ENCODE results near the gene RPF1. TPM values are rescaled to one million over a fixed set of nuclear protein-coding genes. Genes with fewer than 3 reads are reported as not detected.

RPF1 gene
- total RNA-seq, 1 donor from 2014 or later = 24.6 TPM

GRCh38 chr1:84525779-84526178 is 46.7 kb downstream of the RPF1 start:
- Mint-ChIP-seq H3K4me3 (ENCODE audit: unreplicated experiment) (no peak overlapping the region), H3K27ac (ENCODE audit: unreplicated experiment) (no peak overlapping the region), H3K9me3 (ENCODE audit: unreplicated experiment) (no peaks in the 10 kb centered on the region), H3K27me3 (ENCODE audit: unreplicated experiment) (no peaks in the 10 kb centered on the region), H3K4me1 (ENCODE audit: unreplicated experiment) (no peaks in the 10 kb centered on the region), H3K36me3 (ENCODE audit: unreplicated experiment) (peaks cover 10% of the 10 kb centered on the region)
- TF ChIP-seq, protein P1, sequence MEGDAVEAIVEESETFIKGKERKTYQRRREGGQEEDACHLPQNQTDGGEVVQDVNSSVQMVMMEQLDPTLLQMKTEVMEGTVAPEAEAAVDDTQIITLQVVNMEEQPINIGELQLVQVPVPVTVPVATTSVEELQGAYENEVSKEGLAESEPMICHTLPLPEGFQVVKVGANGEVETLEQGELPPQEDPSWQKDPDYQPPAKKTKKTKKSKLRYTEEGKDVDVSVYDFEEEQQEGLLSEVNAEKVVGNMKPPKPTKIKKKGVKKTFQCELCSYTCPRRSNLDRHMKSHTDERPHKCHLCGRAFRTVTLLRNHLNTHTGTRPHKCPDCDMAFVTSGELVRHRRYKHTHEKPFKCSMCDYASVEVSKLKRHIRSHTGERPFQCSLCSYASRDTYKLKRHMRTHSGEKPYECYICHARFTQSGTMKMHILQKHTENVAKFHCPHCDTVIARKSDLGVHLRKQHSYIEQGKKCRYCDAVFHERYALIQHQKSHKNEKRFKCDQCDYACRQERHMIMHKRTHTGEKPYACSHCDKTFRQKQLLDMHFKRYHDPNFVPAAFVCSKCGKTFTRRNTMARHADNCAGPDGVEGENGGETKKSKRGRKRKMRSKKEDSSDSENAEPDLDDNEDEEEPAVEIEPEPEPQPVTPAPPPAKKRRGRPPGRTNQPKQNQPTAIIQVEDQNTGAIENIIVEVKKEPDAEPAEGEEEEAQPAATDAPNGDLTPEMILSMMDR (IDR thresholded peaks at IDR 0.05) = no peak
- DNase-seq (ENCODE audit: extremely low spot score, unreplicated experiment) = no peak

DNA sequence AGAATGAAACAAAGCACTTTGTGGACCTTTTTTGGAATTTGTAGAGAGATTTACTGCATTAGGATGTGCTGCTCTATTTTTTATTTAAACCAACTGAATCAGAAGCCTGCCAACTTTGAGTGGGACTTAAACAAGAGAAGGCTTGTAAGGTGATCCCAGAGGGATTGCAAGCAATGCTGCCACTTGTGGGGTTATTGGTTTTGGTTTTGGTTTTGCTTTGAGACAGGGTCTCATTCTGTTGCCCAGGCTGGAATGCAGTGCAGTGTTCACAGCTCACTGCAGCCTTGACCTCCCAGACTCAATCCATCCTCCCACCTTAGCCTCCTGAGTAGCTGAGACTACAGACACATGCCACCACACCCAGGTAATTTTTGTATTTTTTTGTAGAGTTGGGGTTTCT is 59.5 kb downstream of the RPF1 start:
- Mint-ChIP-seq H3K4me1 (ENCODE audit: unreplicated experiment) (peaks cover 19% of the 10 kb centered on the region), H3K4me3 (ENCODE audit: unreplicated experiment) (no peak overlapping the region), H3K27me3 (ENCODE audit: unreplicated experiment) (no peaks in the 10 kb centered on the region), H3K27ac (ENCODE audit: unreplicated experiment) (no peak overlapping the region), H3K9me3 (ENCODE audit: unreplicated experiment) (no peaks in the 10 kb centered on the region), H3K36me3 (ENCODE audit: unreplicated experiment) (peaks cover 24% of the 10 kb centered on the region)
- DNase-seq (ENCODE audit: extremely low spot score, unreplicated experiment) = no peak
- TF ChIP-seq, protein P1 (IDR thresholded peaks at IDR 0.05) = no peak

GRCh38 chr1:84539972-84540371 is 60.9 kb downstream of the RPF1 start:
- H3K4me3 Mint-ChIP-seq (ENCODE audit: unreplicated experiment) = no peak overlapping the region
- H3K9me3 Mint-ChIP-seq (ENCODE audit: unreplicated experiment) = no peaks in the 10 kb centered on the region
- DNase-seq (ENCODE audit: extremely low spot score, unreplicated experiment) = no peak
- H3K4me1 Mint-ChIP-seq (ENCODE audit: unreplicated experiment) = peaks cover 19% of the 10 kb centered on the region
- H3K27ac Mint-ChIP-seq (ENCODE audit: unreplicated experiment) = peak overlapping the region; percentile 31
- H3K36me3 Mint-ChIP-seq (ENCODE audit: unreplicated experiment) = peaks cover 24% of the 10 kb centered on the region
- TF ChIP-seq, protein P1 (IDR thresholded peaks at IDR 0.05) = no peak
- H3K27me3 Mint-ChIP-seq (ENCODE audit: unreplicated experiment) = no peaks in the 10 kb centered on the region

DNA sequence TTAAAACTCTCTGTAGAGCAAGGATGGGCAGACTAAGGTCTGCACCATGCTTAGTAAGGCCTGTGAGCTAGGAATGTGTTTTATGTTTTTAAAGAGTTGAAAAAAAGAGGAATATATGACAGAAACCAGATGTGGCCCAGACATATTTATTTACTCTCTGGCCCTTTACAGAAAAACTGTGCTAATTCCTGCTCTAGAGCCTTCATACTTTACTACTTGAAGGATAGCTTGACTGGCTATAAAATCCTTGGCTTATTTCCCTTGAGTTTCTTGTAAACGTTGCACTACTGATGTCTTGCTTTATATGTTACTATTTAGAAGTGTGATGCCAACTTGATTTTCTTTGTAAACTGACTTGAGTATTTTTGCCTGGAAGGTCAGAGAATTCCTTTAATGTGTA is 61.7 kb downstream of the RPF1 start:
- H3K4me3 Mint-ChIP-seq (ENCODE audit: unreplicated experiment) = no peak overlapping the region
- H3K27ac Mint-ChIP-seq (ENCODE audit: unreplicated experiment) = peak overlapping the region; percentile 24
- peaks cover 22% of the 10 kb centered on the region for H3K36me3 Mint-ChIP-seq (ENCODE audit: unreplicated experiment)
- no peaks in the 10 kb centered on the region for H3K27me3 Mint-ChIP-seq (ENCODE audit: unreplicated experiment)
- DNase-seq (ENCODE audit: extremely low spot score, unreplicated experiment) = no peak
- H3K9me3 Mint-ChIP-seq (ENCODE audit: unreplicated experiment) = no peaks in the 10 kb centered on the region
- H3K4me1 Mint-ChIP-seq (ENCODE audit: unreplicated experiment) = peaks cover 19% of the 10 kb centered on the region
- TF ChIP-seq, protein P1 (IDR thresholded peaks at IDR 0.05) = no peak

GRCh38 chr1:84541679-84542078 is 62.6 kb downstream of the RPF1 start:
- Mint-ChIP-seq H3K36me3 (ENCODE audit: unreplicated experiment) (peaks cover 20% of the 10 kb centered on the region), H3K4me1 (ENCODE audit: unreplicated experiment) (peaks cover 19% of the 10 kb centered on the region), H3K27ac (ENCODE audit: unreplicated experiment) (no peak overlapping the region), H3K27me3 (ENCODE audit: unreplicated experiment) (no peaks in the 10 kb centered on the region), H3K9me3 (ENCODE audit: unreplicated experiment) (no peaks in the 10 kb centered on the region), H3K4me3 (ENCODE audit: unreplicated experiment) (no peak overlapping the region)
- TF ChIP-seq, protein P1 (IDR thresholded peaks at IDR 0.05) = no peak
- no peak for DNase-seq (ENCODE audit: extremely low spot score, unreplicated experiment)

Other genes with a start within 250 kb of the RPF1 start
- 0.81 and 0.99 TPM in 2 replicates for gene SAMD13, start 177.6 kb upstream of the RPF1 start, total RNA-seq
- gene DNASE2B, start 80.8 kb upstream of the RPF1 start, total RNA-seq = not detected in 2 replicates
- 1.7 and 2.3 TPM in 2 replicates for gene SPATA1, start 27.1 kb downstream of the RPF1 start, total RNA-seq
- gene GNG5, start 27.3 kb downstream of the RPF1 start, total RNA-seq = 89.3 and 90.4 TPM in 2 replicates
- 18.3 and 20.2 TPM in 2 replicates for gene CTBS, start 95.2 kb downstream of the RPF1 start, total RNA-seq
- gene SSX2IP, start 211.2 kb downstream of the RPF1 start, total RNA-seq = 6.5 and 7.0 TPM in 2 replicates

All from osteocyte (in vitro differentiated cells).